GM21360 (cell line): ENCODE results near the gene PLXNA3.
"Not testable (repeated sequence)": the region's sequence is repeated elsewhere in the genome, so short reads cannot be mapped to it uniquely, and the experiment has no call there.

Experiments used
- ATAC-seq: cut with Tn5 transposase; IDR thresholded peaks from one replicate; pipeline ENCODE4 v1.9.1; 2021; ENCODE audit warnings: mild to moderate bottlenecking, moderate library complexity; ENCODE audit not compliant: unreplicated experiment

PLXNA3 gene

GRCh38 chrX:154495472-154495922 lies 37.4 kb downstream of the PLXNA3 start:
- no peak for ATAC-seq

GRCh38 chrX:154496591-154497137 lies 38.6 kb downstream of the PLXNA3 start:
- not testable (repeated sequence) for ATAC-seq

GRCh38 chrX:154501423-154501822 lies 43.3 kb downstream of the PLXNA3 start:
- not testable (repeated sequence) for ATAC-seq

- no peak for ATAC-seq
Measured at GRCh38 chrX:154502098-154502497, 44.0 kb downstream of the PLXNA3 start.

GRCh38 chrX:154502989-154503388 lies 44.9 kb downstream of the PLXNA3 start:
- no peak for ATAC-seq

- ATAC-seq: no peak
Measured at GRCh38 chrX:154505734-154506133, 47.7 kb downstream of the PLXNA3 start.

GRCh38 chrX:154506483-154507332 lies 48.6 kb downstream of the PLXNA3 start:
- no peak for ATAC-seq

DNA sequence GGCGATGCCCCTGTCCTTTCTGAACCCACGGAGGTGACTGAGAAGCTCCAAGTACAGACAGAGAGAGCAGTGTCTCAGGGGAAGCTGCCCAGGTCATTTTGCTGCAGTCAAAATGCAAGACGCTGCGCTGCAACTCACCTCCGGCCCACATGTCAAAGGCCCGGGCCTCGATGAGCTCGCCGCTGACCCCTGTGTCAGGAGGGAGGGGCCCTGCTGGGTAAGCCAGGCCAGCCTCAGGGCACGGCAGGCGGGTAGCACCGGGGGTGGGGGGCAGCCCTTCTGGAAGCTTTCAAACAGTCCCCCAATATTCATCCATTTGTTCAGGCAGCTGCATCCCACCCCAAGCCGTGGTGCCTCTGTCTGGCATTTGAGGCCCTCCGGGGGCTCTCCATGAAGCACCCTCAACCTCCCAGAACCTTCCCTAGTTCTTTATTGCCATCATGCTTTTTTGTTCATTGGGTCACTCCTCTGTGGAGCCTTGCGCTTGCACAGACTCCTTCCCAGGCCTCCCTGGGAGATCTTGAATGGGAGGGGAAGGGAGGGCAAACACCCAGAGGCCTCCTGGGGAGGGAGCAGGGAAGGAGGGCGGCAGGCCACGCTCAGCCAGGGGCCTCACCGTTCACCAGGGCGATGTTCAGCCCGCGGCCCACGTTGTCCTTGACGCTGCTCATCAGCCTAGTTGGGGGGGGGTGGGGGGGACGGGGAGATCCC lies 49.7 kb downstream of the PLXNA3 start:
- ATAC-seq: no peak

GRCh38 chrX:154508384-154508745 lies 50.3 kb downstream of the PLXNA3 start:
- no peak for ATAC-seq

- ATAC-seq: no peak
Measured at GRCh38 chrX:154509455-154509854, 51.4 kb downstream of the PLXNA3 start.

DNA sequence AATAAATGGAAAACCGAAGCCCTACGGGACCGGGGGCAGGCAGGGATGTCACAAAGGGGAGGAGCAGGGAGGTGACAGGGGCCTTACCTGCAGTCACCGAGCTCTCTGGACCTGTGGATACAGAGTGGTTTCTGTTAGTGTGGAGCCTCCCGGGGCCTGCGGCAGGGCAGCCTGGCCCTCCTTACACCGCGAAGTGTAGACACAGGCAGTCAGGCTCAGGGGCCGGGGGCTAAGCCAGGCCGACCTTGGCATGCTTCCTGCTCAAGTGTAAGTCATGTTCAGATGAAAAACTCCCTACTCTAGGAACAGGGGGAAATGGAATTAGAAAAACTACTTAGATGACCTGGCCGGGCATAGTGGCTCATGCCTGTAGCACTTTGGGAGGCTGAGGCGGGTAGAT lies 53.7 kb downstream of the PLXNA3 start:
- no peak for ATAC-seq

- ATAC-seq: no peak
Measured at GRCh38 chrX:154512879-154513553, 54.9 kb downstream of the PLXNA3 start.

DNA sequence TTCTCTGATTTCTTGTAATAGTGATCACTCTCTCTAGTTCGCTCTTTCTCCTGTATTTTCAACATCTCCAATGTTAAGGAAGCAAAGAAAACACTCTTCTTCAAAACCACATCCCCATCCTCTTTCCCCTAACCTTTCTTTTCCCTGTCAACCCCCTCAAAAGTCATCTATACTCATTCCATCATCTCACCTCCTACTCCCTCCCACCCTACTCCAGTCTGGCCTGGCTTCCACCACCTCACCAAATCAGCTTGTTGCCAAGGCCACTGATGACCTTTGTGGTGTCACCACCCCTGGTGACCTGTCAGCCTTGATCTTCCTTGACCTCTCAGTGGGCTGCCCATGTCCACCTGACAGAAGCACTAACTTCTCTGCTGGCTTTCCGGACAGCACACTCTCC lies 55.6 kb downstream of the PLXNA3 start:
- no peak for ATAC-seq

GRCh38 chrX:154515090-154515965 lies 57.2 kb downstream of the PLXNA3 start:
- no peak for ATAC-seq

- ATAC-seq: peak; percentile 90
Measured at GRCh38 chrX:154515966-154516655, 58.0 kb downstream of the PLXNA3 start, which contains the start of gene FAM3A. FAM3A (minus strand) TSS chrX:154516232; CDS start chrX:154515772, 460 bp downstream.

- no peak for ATAC-seq
Measured at GRCh38 chrX:154516656-154517100, 58.6 kb downstream of the PLXNA3 start.

GRCh38 chrX:154517101-154517781 lies 59.2 kb downstream of the PLXNA3 start:
- no peak for ATAC-seq

GRCh38 chrX:154519389-154519788 lies 61.3 kb downstream of the PLXNA3 start:
- no peak for ATAC-seq
